ENCODE results near the gene IDH2.

The IDH2 gene

DNA sequence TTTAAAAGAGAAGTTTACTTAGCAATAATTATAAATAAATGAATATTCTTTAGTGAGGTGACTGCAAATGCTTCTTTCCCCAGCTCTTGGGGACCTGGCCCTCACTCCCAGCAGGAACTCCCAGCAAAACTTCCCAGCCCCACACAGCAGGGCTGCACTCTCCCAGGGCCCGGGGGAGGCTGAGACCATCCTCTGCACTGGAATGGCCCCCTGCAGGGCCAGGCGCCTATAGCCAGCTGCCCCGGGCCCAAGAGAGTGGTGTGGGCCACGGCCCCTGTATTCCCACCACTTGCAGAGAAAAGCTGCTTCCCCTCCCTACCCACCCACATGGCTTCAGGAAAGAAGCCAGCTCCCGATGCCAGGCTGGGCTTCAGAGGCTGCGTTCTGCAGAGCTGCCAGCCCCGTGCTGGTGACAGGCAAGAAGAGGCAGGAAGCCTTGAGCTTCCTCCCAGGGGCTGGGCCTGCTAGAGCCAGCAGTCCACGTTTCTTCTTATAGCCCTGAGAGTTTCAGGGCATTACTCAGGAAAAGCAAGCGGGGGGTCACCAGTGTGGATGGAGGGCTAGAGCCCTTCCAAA, 20.0 kb downstream of the IDH2 start:
- TF ChIP-seq TAF1 (IDR thresholded peaks at IDR 0.05; ENCODE audit: borderline replicate concordance, insufficient read depth, low read length) (no peak), FOXP2 (optimal IDR thresholded peaks at IDR 0.05; ENCODE audit: borderline replicate concordance, extremely low read depth, extremely low read length, insufficient read depth) (no peak), SIN3A (IDR thresholded peaks at IDR 0.05; ENCODE audit: borderline replicate concordance, insufficient read depth, low read length) (no peak), REST (IDR thresholded peaks at IDR 0.05; ENCODE audit: insufficient read depth in 1 of 2, low read depth in 2 of 2, low read length in 2 of 2) (no peak), POLR2AphosphoS5 (IDR thresholded peaks at IDR 0.05; ENCODE audit: low read depth, low read length) (no peak)

- TF ChIP-seq POLR2AphosphoS5 (IDR thresholded peaks at IDR 0.05; ENCODE audit: low read depth, low read length) (no peak), REST (IDR thresholded peaks at IDR 0.05; ENCODE audit: insufficient read depth in 1 of 2, low read depth in 2 of 2, low read length in 2 of 2) (no peak), FOXP2 (optimal IDR thresholded peaks at IDR 0.05; ENCODE audit: borderline replicate concordance, extremely low read depth, extremely low read length, insufficient read depth) (no peak), SIN3A (IDR thresholded peaks at IDR 0.05; ENCODE audit: borderline replicate concordance, insufficient read depth, low read length) (no peak), TAF1 (IDR thresholded peaks at IDR 0.05; ENCODE audit: borderline replicate concordance, insufficient read depth, low read length) (no peak)
These were observed 21.4 kb downstream of the IDH2 start for GRCh38 chr15:90080818-90081393.

DNA sequence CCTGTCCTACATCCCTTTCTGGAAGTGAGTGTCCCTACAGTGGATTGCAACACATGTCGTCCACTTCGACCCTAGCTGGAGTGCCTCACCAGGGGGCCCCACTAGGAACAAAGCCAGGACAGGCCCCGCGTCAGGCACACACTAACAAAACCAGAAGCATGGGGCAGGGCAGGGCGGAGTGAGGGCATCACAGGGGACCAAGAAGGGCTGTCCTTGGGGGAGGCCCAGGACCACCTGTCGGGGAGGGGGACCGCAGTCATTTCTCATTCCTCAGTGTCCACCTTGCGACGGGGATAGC, 21.9 kb downstream of the IDH2 start:
- TF ChIP-seq SIN3A (IDR thresholded peaks at IDR 0.05; ENCODE audit: borderline replicate concordance, insufficient read depth, low read length) (no peak), FOXP2 (optimal IDR thresholded peaks at IDR 0.05; ENCODE audit: borderline replicate concordance, extremely low read depth, extremely low read length, insufficient read depth) (no peak), POLR2AphosphoS5 (IDR thresholded peaks at IDR 0.05; ENCODE audit: low read depth, low read length) (no peak)

GRCh38 chr15:90079619-90080457, 22.4 kb downstream of the IDH2 start:
- TF ChIP-seq TAF1 (IDR thresholded peaks at IDR 0.05; ENCODE audit: borderline replicate concordance, insufficient read depth, low read length): no peak

GRCh38 chr15:90078965-90079364, 23.3 kb downstream of the IDH2 start:
- TF ChIP-seq TAF1 (IDR thresholded peaks at IDR 0.05; ENCODE audit: borderline replicate concordance, insufficient read depth, low read length) (no peak), FOXP2 (optimal IDR thresholded peaks at IDR 0.05; ENCODE audit: borderline replicate concordance, extremely low read depth, extremely low read length, insufficient read depth) (no peak), POLR2AphosphoS5 (IDR thresholded peaks at IDR 0.05; ENCODE audit: low read depth, low read length) (no peak), SIN3A (IDR thresholded peaks at IDR 0.05; ENCODE audit: borderline replicate concordance, insufficient read depth, low read length) (no peak), REST (IDR thresholded peaks at IDR 0.05; ENCODE audit: insufficient read depth in 1 of 2, low read depth in 2 of 2, low read length in 2 of 2) (no peak)

GRCh38 chr15:90076716-90077115, 25.6 kb downstream of the IDH2 start:
- TF ChIP-seq SIN3A (IDR thresholded peaks at IDR 0.05; ENCODE audit: borderline replicate concordance, insufficient read depth, low read length) (no peak), REST (IDR thresholded peaks at IDR 0.05; ENCODE audit: insufficient read depth in 1 of 2, low read depth in 2 of 2, low read length in 2 of 2) (no peak), POLR2AphosphoS5 (IDR thresholded peaks at IDR 0.05; ENCODE audit: low read depth, low read length) (no peak), TAF1 (IDR thresholded peaks at IDR 0.05; ENCODE audit: borderline replicate concordance, insufficient read depth, low read length) (no peak)

Data from PFSK-1 (cell line).